ENCODE measurements around the gene CDC42BPB. TPM values are rescaled to one million over a fixed set of nuclear protein-coding genes. Genes with fewer than 3 reads are reported as not detected.
A peak's percentile ranks its signal among the peaks of the same experiment; 100 is the strongest.

The CDC42BPB gene
- total RNA-seq, 4 donors from 2014 or later = 105 to 178 (median 107) TPM

DNA sequence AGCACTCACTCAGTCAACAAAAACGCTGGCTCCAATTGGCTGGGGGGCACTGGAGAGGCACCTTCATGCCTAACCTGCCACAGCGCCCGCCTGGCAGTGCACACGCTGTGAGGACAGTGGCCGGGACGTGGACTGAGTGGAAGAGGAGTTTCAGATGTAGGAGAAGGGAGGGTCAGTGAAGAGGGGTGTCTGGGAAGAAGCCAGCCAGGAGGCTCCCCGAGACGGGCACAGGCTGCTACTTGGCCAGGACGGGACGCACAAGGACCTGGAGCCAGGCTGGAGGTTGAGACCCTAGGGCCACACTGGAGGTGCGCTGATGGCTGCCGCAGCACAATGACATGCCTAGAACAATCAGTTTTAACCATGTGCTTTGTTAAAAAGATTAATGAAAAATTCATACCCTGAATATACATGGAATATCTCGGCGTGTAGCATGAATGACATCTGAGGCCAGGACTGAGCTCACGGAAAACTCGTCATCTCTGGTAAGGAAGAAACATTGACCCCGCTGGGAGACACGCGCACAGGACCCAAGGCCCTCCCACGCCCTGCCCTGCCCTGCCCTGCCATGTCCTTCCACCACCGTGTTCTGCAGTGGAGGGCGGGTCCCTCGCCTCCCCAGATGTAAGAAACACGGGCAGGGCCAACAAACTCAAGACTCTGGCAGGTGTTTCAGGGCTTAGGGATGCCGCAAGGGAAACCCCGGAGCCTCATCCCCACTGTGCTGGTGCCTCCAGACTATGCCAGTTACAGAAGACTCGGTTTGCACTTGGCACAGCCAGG lies 109.8 kb downstream of the CDC42BPB start:
- TF ChIP-seq, protein P1, sequence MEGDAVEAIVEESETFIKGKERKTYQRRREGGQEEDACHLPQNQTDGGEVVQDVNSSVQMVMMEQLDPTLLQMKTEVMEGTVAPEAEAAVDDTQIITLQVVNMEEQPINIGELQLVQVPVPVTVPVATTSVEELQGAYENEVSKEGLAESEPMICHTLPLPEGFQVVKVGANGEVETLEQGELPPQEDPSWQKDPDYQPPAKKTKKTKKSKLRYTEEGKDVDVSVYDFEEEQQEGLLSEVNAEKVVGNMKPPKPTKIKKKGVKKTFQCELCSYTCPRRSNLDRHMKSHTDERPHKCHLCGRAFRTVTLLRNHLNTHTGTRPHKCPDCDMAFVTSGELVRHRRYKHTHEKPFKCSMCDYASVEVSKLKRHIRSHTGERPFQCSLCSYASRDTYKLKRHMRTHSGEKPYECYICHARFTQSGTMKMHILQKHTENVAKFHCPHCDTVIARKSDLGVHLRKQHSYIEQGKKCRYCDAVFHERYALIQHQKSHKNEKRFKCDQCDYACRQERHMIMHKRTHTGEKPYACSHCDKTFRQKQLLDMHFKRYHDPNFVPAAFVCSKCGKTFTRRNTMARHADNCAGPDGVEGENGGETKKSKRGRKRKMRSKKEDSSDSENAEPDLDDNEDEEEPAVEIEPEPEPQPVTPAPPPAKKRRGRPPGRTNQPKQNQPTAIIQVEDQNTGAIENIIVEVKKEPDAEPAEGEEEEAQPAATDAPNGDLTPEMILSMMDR (IDR thresholded peaks at IDR 0.05) = no peak
- no peak for TF ChIP-seq POLR2AphosphoS5 (IDR thresholded peaks at IDR 0.05)
- TF ChIP-seq POLR2A (IDR thresholded peaks at IDR 0.05) = no peak
- TF ChIP-seq EP300 (IDR thresholded peaks at IDR 0.05) = no peak
- Histone ChIP-seq H3K27me3 (no peaks in the 10 kb centered on the region), H3K36me3 (peaks cover 94% of the 10 kb centered on the region), H3K27ac (no peak overlapping the region), H3K4me1 (no peaks in the 10 kb centered on the region), H3K9me3 (no peaks in the 10 kb centered on the region), H3K4me3 (no peak overlapping the region)
- peak in 1 of 2 donors; percentile 46 for DNase-seq (ENCODE audit: low spot score in 2 of 2)
- 90% methylated on average over 23 of the region's 27 CpGs for WGBS

DNA sequence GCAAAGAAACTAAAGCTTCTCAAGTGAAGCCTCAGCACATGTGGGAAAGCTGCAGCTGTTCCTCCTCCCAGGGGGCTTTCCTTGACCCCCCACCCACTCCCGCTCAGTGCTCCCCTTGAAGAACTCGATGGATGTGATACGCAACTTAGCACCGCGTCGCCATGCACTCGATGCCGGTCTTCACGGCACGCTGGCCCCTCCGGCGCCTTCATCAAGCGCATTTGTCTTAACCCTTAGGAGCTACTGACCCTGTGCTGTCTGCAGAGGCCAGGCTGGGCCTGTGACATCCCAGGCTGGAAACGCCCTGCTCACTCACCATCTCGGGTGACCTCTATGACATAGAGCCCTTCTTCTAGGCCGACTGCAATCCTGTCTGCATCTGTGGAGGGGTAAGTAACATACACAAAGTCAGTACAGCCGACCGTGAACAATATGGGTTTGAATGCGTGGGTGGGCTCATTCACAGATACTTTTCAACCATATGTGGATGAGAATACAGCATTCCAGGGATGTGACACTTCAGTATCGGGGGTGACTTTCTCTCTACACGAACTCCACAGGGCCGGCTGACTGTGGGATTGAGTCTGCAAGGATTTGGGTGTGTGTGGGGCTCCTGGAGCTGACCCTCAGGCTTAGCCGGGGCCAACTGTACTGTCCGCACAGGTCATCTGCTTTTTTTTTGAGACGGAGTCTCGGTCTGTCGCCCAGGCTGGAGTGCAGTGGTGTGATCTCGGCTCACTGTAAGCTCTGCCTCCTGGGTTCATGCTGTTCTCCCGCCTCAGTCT lies 111.8 kb downstream of the CDC42BPB start:
- H3K4me3 ChIP-seq = no peak overlapping the region
- H3K36me3 ChIP-seq = peaks cover 88% of the 10 kb centered on the region
- peak in 1 of 2 donors; percentile 34 for DNase-seq (ENCODE audit: low spot score in 2 of 2)
- TF ChIP-seq EP300 (IDR thresholded peaks at IDR 0.05) = no peak
- no peak for TF ChIP-seq POLR2AphosphoS5 (IDR thresholded peaks at IDR 0.05)
- TF ChIP-seq, protein P1 (IDR thresholded peaks at IDR 0.05) = no peak
- TF ChIP-seq POLR2A (IDR thresholded peaks at IDR 0.05) = no peak
- WGBS = 88% methylated on average over 28 of the region's 29 CpGs
- H3K27me3 ChIP-seq = no peaks in the 10 kb centered on the region
- no peak overlapping the region for H3K27ac ChIP-seq
- H3K4me1 ChIP-seq = peaks cover 9% of the 10 kb centered on the region
- no peaks in the 10 kb centered on the region for H3K9me3 ChIP-seq

DNA sequence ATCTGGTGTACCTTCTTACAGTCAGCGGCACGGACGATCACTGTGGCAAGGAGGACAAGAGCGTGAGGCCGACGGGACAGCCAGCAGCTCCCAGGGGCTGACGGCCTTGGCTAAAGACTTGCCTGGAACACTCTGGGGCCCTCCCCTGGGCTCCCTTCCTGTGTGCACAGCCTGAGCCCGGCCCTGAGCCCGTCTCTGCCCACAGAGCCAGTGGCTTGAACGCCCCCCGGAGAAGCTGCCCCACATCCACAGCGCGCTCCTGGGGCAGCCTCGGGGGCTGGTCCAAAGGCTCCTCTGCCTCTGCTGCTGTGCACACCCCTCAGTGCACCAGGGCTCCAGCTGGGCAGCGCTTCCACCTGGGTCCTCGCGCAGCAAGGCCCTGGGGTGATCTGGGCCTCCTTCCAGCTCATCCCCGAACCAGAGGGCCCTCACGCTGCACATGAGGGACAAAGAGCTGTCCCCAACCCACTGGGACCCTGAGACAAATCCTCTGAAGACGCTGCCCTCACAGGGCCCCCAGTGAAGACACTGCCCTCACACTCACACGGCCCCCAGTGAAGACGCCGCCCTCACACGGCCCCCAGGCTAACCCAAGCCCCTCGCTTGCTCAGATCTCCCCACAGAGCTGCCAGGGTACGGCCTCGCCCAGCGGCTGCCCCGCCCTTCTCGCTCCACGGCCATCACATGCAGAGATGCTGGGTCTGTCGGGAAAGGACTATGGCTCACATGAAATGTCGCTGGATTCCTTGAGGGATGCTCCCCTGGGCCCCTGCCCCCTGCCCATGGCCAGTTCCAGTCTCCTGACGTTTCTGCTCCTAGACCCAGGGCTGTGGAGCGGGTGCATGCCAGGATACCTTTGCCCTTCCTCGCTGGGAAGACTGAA lies 112.7 kb downstream of the CDC42BPB start:
- Histone ChIP-seq H3K4me3 (no peak overlapping the region), H3K27ac (no peak overlapping the region), H3K27me3 (no peaks in the 10 kb centered on the region), H3K4me1 (peaks cover 12% of the 10 kb centered on the region), H3K9me3 (no peaks in the 10 kb centered on the region), H3K36me3 (peaks cover 88% of the 10 kb centered on the region)
- no peak for DNase-seq (ENCODE audit: low spot score in 2 of 2)
- 83% methylated on average over 10 of the region's 36 CpGs for WGBS
- TF ChIP-seq POLR2A (IDR thresholded peaks at IDR 0.05) (no peak), POLR2AphosphoS5 (IDR thresholded peaks at IDR 0.05) (no peak), EP300 (IDR thresholded peaks at IDR 0.05) (no peak)
- TF ChIP-seq, protein P1 (IDR thresholded peaks at IDR 0.05) = no peak

DNA sequence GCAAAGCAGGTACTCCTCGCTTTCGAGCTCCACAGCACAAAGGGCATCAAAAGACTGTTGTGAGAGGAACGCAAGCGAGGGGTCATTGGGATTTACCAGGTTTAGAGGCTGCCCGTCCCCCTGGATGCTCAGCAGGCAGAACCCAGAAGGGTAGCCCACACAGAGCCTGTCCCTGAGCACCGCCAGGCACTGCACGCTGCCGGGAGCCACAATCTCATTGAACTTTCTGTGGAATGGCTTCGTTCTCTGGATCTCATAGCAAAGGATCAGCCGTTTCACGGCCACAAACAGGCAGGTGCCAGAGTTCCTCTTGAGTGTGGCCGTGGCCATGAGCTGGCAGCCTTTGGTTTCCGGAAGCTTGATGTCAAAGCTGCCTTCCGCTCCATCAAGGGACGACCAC lies 113.4 kb downstream of the CDC42BPB start:
- peaks cover 87% of the 10 kb centered on the region for H3K36me3 ChIP-seq

More for the DNA sequence above, 113.4 kb downstream of the CDC42BPB start:
- Histone ChIP-seq H3K4me1 (peaks cover 12% of the 10 kb centered on the region), H3K27ac (no peak overlapping the region), H3K27me3 (no peaks in the 10 kb centered on the region), H3K4me3 (no peak overlapping the region), H3K9me3 (no peaks in the 10 kb centered on the region)
- TF ChIP-seq POLR2AphosphoS5 (IDR thresholded peaks at IDR 0.05) = no peak
- no peak for TF ChIP-seq EP300 (IDR thresholded peaks at IDR 0.05)
- TF ChIP-seq, protein P1 (IDR thresholded peaks at IDR 0.05) = no peak
- no peak for TF ChIP-seq POLR2A (IDR thresholded peaks at IDR 0.05)
- WGBS = 95% methylated on average over 14 of the region's 15 CpGs
- no peak for DNase-seq (ENCODE audit: low spot score in 2 of 2)

Measured in suprapubic skin (tissue), 4 donors.